ENCODE data around the gene ARHGAP24. TPM values are rescaled to one million over a fixed set of nuclear protein-coding genes. Genes with fewer than 3 reads are reported as not detected.

Gene ARHGAP24
- total RNA-seq, 4 donors from 2014 or later, result 54.8 to 88.6 (median 62.6) TPM

- no peak for TF ChIP-seq CTCF (IDR thresholded peaks at IDR 0.05; ENCODE audit: low read depth)
Measured at GRCh38 chr4:86044593-86044985, 569.6 kb downstream of the ARHGAP24 start.

- no peak for TF ChIP-seq CTCF (IDR thresholded peaks at IDR 0.05; ENCODE audit: low read depth)
Measured at GRCh38 chr4:86048426-86048825, 573.5 kb downstream of the ARHGAP24 start.

- TF ChIP-seq CTCF (IDR thresholded peaks at IDR 0.05; ENCODE audit: low read depth), result no peak
Measured at GRCh38 chr4:86050496-86050895, 575.5 kb downstream of the ARHGAP24 start.

Small RNA genes within 50 kb of the gene (small RNA-seq; reads per million reads assigned to genes)
- not detected for gene MIR4451

Measured in subcutaneous adipose tissue (tissue), 4 donors.